Left lung (tissue), 10 donors: ENCODE measurements around the gene NKX6-2. TPM values are rescaled to one million over a fixed set of nuclear protein-coding genes. Genes with fewer than 3 reads are reported as not detected.

Source experiments
- ATAC-seq: fragments of 200-7000 bp; cut with Tn5 transposase; one replicate; pipeline ENCODE4 v1.9.1; 2020; ENCODE audit warnings: moderate library complexity
- DNase-seq, 4 donors: peaks; one replicate each; pipeline ENCODE4 v3.0.0-alpha.2; 2013 to 2020
- H3K27ac ChIP-seq, 2 donors: fragments of 200-600 bp; sonication (generic) in 1 of 2; one replicate each; pipeline versions ENCODE4 v1.5.0 to v1.8.0; 2020 to 2021
- H3K27me3 ChIP-seq, 2 donors: fragments of 200-600 bp; sonication (generic) in 1 of 2; one replicate each; pipeline versions ENCODE4 v1.5.0 to v1.8.0; 2020 to 2021
- H3K36me3 ChIP-seq, 2 donors: fragments of 200-600 bp; sonication (generic) in 1 of 2; one replicate each; pipeline versions ENCODE4 v1.5.0 to v1.8.0; 2020 to 2021
- H3K4me1 ChIP-seq, 2 donors: fragments of 200-600 bp; one replicate each; pipeline ENCODE4 v1.8.0; 2021
- H3K4me3 ChIP-seq, 2 donors: fragments of 200-600 bp; sonication (generic) in 1 of 2; one replicate each; pipeline versions ENCODE4 v1.5.0 to v1.8.0; 2020 to 2021; ENCODE audit warnings: mild to moderate bottlenecking in 1 of 2
- H3K9me3 ChIP-seq, 2 donors: fragments of 200-600 bp; sonication (generic) in 1 of 2; one replicate each; pipeline versions ENCODE4 v1.5.0 to v1.8.0; 2020 to 2021
- CTCF ChIP-seq, 2 donors: fragments of 200-600 bp; sonication (generic) in 1 of 2; IDR thresholded peaks; one replicate each; pipeline versions ENCODE4 v1.5.0 to v1.8.0; 2021; ENCODE audit warnings: antibody characterized with exemption in 2 of 2
- intact Hi-C, 2 donors: fragments of 100-400 bp; cut with DNase I; formaldehyde crosslinking; loops; one replicate each; pipeline versions ENCODE4 v1.11.2 to v1.14.2; 2022
- polyA plus RNA-seq, 6 donors: library from polyadenylated mRNA; unstranded; fragments of 120-200 nt; gene quantifications; one replicate each; pipeline ENCODE4 v1.2.1, GENCODE V29; 2013; ENCODE audit not compliant: insufficient read length in 6 of 6
- total RNA-seq, 2 donors: library from RNA; stranded (reverse); fragmentation: NEBNext Ultra II Directional; extraction: Animal tissue kit (Norgen Biotek cat#: 25700); gene quantifications; one replicate each; pipeline ENCODE4 v1.2.1, GENCODE V29; 2021
- donor health status: DM: no; HTN: yes; CAD: no.
- donor health status: DM: no; HTN: no; CAD: no.

Gene NKX6-2
- total and polyA plus RNA-seq, 8 donors: 4.5 to 6.5 (median 6.1) TPM; not detected in 2

- no peak overlapping the region for H3K27ac ChIP-seq
- DNase-seq (no peak), ATAC-seq (no peak)
- no peaks in the 10 kb centered on the region for H3K27me3 ChIP-seq
- H3K36me3 ChIP-seq: peaks cover 0 to 50% of the 10 kb centered on the region in 2 donors
- TF ChIP-seq CTCF (IDR thresholded peaks at IDR 0.05): no peak
- H3K9me3 ChIP-seq: no peaks in the 10 kb centered on the region
- H3K4me3 ChIP-seq: no peak overlapping the region
- H3K4me1 ChIP-seq: no peaks in the 10 kb centered on the region
- intact Hi-C loops: no loop called here
Measured at GRCh38 chr10:132764108-132764507, 21.8 kb downstream of the NKX6-2 start.

- no peak for ATAC-seq
- no peaks in the 10 kb centered on the region for H3K4me1 ChIP-seq
- intact Hi-C loops: no loop called here
- H3K9me3 ChIP-seq: no peaks in the 10 kb centered on the region
- DNase-seq: no peak
- H3K27ac ChIP-seq: no peak overlapping the region
- H3K36me3 ChIP-seq: peaks cover 0 to 50% of the 10 kb centered on the region in 2 donors
- no peak overlapping the region for H3K4me3 ChIP-seq
- H3K27me3 ChIP-seq: no peaks in the 10 kb centered on the region
- TF ChIP-seq CTCF (IDR thresholded peaks at IDR 0.05): no peak
Measured at GRCh38 chr10:132763545-132763944, 22.4 kb downstream of the NKX6-2 start.

GRCh38 chr10:132762267-132762666, 23.7 kb downstream of the NKX6-2 start:
- ATAC-seq (peak; percentile 80), DNase-seq (no peak)
- H3K36me3 ChIP-seq: peaks cover 0 to 48% of the 10 kb centered on the region in 2 donors
- H3K27ac ChIP-seq: no peak overlapping the region
- no peak overlapping the region for H3K4me3 ChIP-seq
- no peaks in the 10 kb centered on the region for H3K9me3 ChIP-seq
- TF ChIP-seq CTCF (IDR thresholded peaks at IDR 0.05): no peak
- no peaks in the 10 kb centered on the region for H3K27me3 ChIP-seq
- H3K4me1 ChIP-seq: no peaks in the 10 kb centered on the region
- intact Hi-C loops: no loop called here

GRCh38 chr10:132761395-132762060, 24.4 kb downstream of the NKX6-2 start:
- Histone ChIP-seq H3K36me3 (peaks cover 0 to 55% of the 10 kb centered on the region in 2 donors), H3K27ac (no peak overlapping the region), H3K9me3 (no peaks in the 10 kb centered on the region), H3K4me3 (no peak overlapping the region), H3K27me3 (no peaks in the 10 kb centered on the region), H3K4me1 (no peaks in the 10 kb centered on the region)
- intact Hi-C loops: no loop called here
- no peak for TF ChIP-seq CTCF (IDR thresholded peaks at IDR 0.05)
- no peak for ATAC-seq
- no peak for DNase-seq

GRCh38 chr10:132758865-132759264, 27.1 kb downstream of the NKX6-2 start:
- ATAC-seq (no peak), DNase-seq (no peak)
- no peaks in the 10 kb centered on the region for H3K9me3 ChIP-seq
- no peak for TF ChIP-seq CTCF (IDR thresholded peaks at IDR 0.05)
- no peaks in the 10 kb centered on the region for H3K27me3 ChIP-seq
- H3K36me3 ChIP-seq: peaks cover 0 to 68% of the 10 kb centered on the region in 2 donors
- H3K4me1 ChIP-seq: no peaks in the 10 kb centered on the region
- no peak overlapping the region for H3K4me3 ChIP-seq
- intact Hi-C loops: no loop called here
- H3K27ac ChIP-seq: no peak overlapping the region
